GM19099 (cell line): ENCODE measurements around the gene TMPRSS5.

Source experiments
- POLR2A ChIP-seq: IDR thresholded peaks from 3 replicates; pipeline ENCODE4 v1.6.1; 2011; ENCODE audit warnings: low read depth; ENCODE audit not compliant: insufficient read length; ENCODE audit errors: extremely low read depth

The TMPRSS5 gene

GRCh38 chr11:113663567-113663966 lies 42.5 kb downstream of the TMPRSS5 start:
- no peak for TF ChIP-seq POLR2A

GRCh38 chr11:113655771-113656170 lies 50.3 kb downstream of the TMPRSS5 start:
- no peak for TF ChIP-seq POLR2A

- TF ChIP-seq POLR2A, result no peak
Measured at GRCh38 chr11:113651023-113651422, 55.1 kb downstream of the TMPRSS5 start.

- no peak for TF ChIP-seq POLR2A
Measured at GRCh38 chr11:113649311-113649710, 56.8 kb downstream of the TMPRSS5 start.

- TF ChIP-seq POLR2A, result no peak
Measured at GRCh38 chr11:113647856-113648255, 58.3 kb downstream of the TMPRSS5 start.

GRCh38 chr11:113647108-113647507 lies 59.0 kb downstream of the TMPRSS5 start:
- TF ChIP-seq POLR2A, result no peak

GRCh38 chr11:113645593-113646349 lies 60.3 kb downstream of the TMPRSS5 start:
- no peak for TF ChIP-seq POLR2A

GRCh38 chr11:113644605-113645004 lies 61.5 kb downstream of the TMPRSS5 start:
- no peak for TF ChIP-seq POLR2A

- TF ChIP-seq POLR2A, result no peak
Measured at GRCh38 chr11:113643701-113644100, 62.4 kb downstream of the TMPRSS5 start.

GRCh38 chr11:113643006-113643585 lies 63.0 kb downstream of the TMPRSS5 start:
- no peak for TF ChIP-seq POLR2A

- TF ChIP-seq POLR2A, result no peak
Measured at GRCh38 chr11:113642090-113642489, 64.0 kb downstream of the TMPRSS5 start.

GRCh38 chr11:113638376-113638775 lies 67.7 kb downstream of the TMPRSS5 start:
- no peak for TF ChIP-seq POLR2A

GRCh38 chr11:113637636-113638035 lies 68.5 kb downstream of the TMPRSS5 start:
- TF ChIP-seq POLR2A, result no peak
